Lower leg skin (tissue), 3 donors: ENCODE results near the gene ECT2L.

Experiments
- CTCF ChIP-seq, 3 donors: fragments of 450-650 bp; IDR thresholded peaks; one replicate each; pipeline ENCODE4 v1.5.1; 2016; ENCODE audit warnings: antibody characterized with exemption in 3 of 3, mild to moderate bottlenecking in 3 of 3, moderate library complexity in 2 of 3
- POLR2A ChIP-seq, 2 donors: fragments of 450-650 bp; IDR thresholded peaks; one replicate each; pipeline ENCODE4 v1.6.1; 2016 to 2017; ENCODE audit warnings: antibody characterized with exemption in 2 of 2, mild to moderate bottlenecking in 1 of 2, moderate library complexity in 1 of 2

GRCh38 chr6:138778331-138778730 lies 17.6 kb upstream of the ECT2L start:
- TF ChIP-seq CTCF (IDR thresholded peaks at IDR 0.05) = no peak
- no peak for TF ChIP-seq POLR2A (IDR thresholded peaks at IDR 0.05)
